ENCODE results near the gene NCR3LG1. TPM values are rescaled to one million over a fixed set of nuclear protein-coding genes. Genes with fewer than 3 reads are reported as not detected.

The NCR3LG1 gene
- total and polyA plus RNA-seq, 2 of the 4 experiments (the other 2 are of a cell fraction): 1.7 to 4.1 TPM

DNA sequence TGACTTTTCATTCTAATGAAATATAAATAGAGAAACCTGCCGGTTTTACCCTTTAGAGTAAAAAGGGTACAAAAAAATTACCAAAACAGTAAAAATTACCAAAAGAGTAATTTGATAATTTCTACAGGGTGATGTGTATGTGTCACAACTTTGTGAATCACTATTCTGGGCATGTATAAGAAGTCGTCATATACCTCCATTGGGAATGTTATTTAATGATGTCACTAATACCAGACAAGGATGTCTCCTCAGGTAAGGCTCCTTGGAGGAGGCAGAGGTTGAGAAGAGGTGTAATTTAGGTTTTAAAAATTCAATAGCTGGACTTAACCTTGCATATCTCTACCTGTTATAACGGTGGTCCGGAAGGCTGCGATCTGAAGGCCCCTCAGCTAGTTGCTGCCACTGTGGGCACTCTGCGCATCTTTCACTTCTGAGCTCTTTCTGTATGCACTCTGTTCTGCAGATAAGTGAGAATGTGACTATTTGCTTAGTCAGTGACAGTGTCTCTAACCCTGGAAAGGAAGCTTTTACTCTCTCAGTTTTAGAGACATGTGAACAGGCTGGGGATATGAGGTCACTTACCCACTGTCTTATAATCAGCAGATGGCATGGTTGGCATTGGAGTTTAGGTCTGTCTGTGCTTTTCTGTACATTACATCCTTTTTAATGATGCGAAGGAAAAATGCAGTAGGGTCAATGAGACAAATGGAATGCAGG is 987 bp upstream of the NCR3LG1 start:
- TF ChIP-seq RAD21 (IDR thresholded peaks at IDR 0.05; ENCODE audit: low read length): no peak
- TF ChIP-seq RFX5 (IDR thresholded peaks at IDR 0.05; ENCODE audit: low read depth, low read length): no peak
- TF ChIP-seq CEBPB (IDR thresholded peaks at IDR 0.05; ENCODE audit: low read depth, low read length): no peak
- no peak for TF ChIP-seq MAZ (IDR thresholded peaks at IDR 0.05; ENCODE audit: borderline replicate concordance, low read depth, low read length)
- TF ChIP-seq BHLHE40 (IDR thresholded peaks at IDR 0.05; ENCODE audit: low read depth, low read length): no peak
- TF ChIP-seq FOS (IDR thresholded peaks at IDR 0.05; ENCODE audit: low read depth, low read length): no peak
- TF ChIP-seq MAFK (IDR thresholded peaks at IDR 0.05; ENCODE audit: low read depth, low read length): no peak
- TF ChIP-seq POLR2A (IDR thresholded peaks at IDR 0.05; ENCODE audit: low read depth, low read length): no peak
- TF ChIP-seq, protein P1, sequence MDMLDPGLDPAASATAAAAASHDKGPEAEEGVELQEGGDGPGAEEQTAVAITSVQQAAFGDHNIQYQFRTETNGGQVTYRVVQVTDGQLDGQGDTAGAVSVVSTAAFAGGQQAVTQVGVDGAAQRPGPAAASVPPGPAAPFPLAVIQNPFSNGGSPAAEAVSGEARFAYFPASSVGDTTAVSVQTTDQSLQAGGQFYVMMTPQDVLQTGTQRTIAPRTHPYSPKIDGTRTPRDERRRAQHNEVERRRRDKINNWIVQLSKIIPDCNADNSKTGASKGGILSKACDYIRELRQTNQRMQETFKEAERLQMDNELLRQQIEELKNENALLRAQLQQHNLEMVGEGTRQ (IDR thresholded peaks at IDR 0.05; ENCODE audit: low read depth, low read length): no peak
- TF ChIP-seq MXI1 (IDR thresholded peaks at IDR 0.05; ENCODE audit: borderline replicate concordance, low read depth, low read length): no peak
- peaks cover 0 to 4% of the 10 kb centered on the region in 2 experiments; a peak in 1 of 4 replicates for H3K79me1 ChIP-seq (ENCODE audit: low read depth in 1 of 2, low read length in 2 of 2)
- H3K23ac ChIP-seq (ENCODE audit: low read depth, low read length): no peak overlapping the region
- H3K9me3 ChIP-seq (ENCODE audit: control insufficient read depth, insufficient read depth, low read length): no peaks in the 10 kb centered on the region
- no peak overlapping the region for H3K18ac ChIP-seq (ENCODE audit: low read depth, low read length)
- no peak overlapping the region for H4K5ac ChIP-seq (ENCODE audit: low read depth, low read length)
- ChIA-PET CTCF (no interaction called here), POLR2A (ENCODE audit: unreplicated experiment) (no interaction called here)
- no peak overlapping the region for H3K27ac ChIP-seq (ENCODE audit: insufficient read depth, low read length)
- no peak overlapping the region for H3K56ac ChIP-seq (ENCODE audit: extremely low read depth, insufficient read depth, low read length)
- H2AFZ ChIP-seq (replicated peaks; ENCODE audit: low read length, poor library complexity): no peak overlapping the region
- ATAC-seq (ENCODE audit: low read depth) (no peak), DNase-seq (no peak)
- no TSS peak for BruUV-seq (replicated peaks)
- no peak overlapping the region for H4K8ac ChIP-seq (ENCODE audit: low read depth in 2 of 2, low read length in 2 of 2)
- no peak overlapping the region for H4K91ac ChIP-seq (ENCODE audit: insufficient read depth, low read depth, low read length)
- no CpG with 5 or more reads among the region's 7 CpGs for WGBS, 2 experiments (ENCODE audit: extremely low coverage in 2 of 2, insufficient read length in 1 of 2)
- H3K27me3 ChIP-seq (ENCODE audit: control insufficient read depth, insufficient read depth, low read length): no peaks in the 10 kb centered on the region
- H2BK20ac ChIP-seq (ENCODE audit: low read depth, low read length): no peak overlapping the region
- H3K4me2 ChIP-seq (ENCODE audit: low read depth, low read length): no peak overlapping the region
- intact Hi-C loops (cut with micrococcal nuclease) (loop anchor here (2.0 to 5.0 kb wide), 2 partner anchors 36 to 73 kb away; partner anchors contain the start of gene NUCB2), in situ Hi-C loops (cut with MboI; ENCODE audit: low sequenced_read_pairs) (no loop called here), dilution Hi-C loops (cut with HindIII; ENCODE audit: low sequenced_read_pairs, unreplicated experiment) (no loop called here)
- no peak overlapping the region for H2AK9ac ChIP-seq (replicated peaks; ENCODE audit: low read depth, low read length, poor library complexity)
- no peak overlapping the region for H3K4ac ChIP-seq (ENCODE audit: low read depth, low read length)
- H3K9me1 ChIP-seq (ENCODE audit: insufficient read depth, low read length): no peaks in the 10 kb centered on the region
- no peak overlapping the region for H3K9ac ChIP-seq (ENCODE audit: low read depth, low read length)
- no peak overlapping the region for H3K4me3 ChIP-seq (ENCODE audit: insufficient read depth, low read depth, low read length)
- H3K4me1 ChIP-seq (ENCODE audit: control insufficient read depth, insufficient read depth, low read length): peaks cover 2% of the 10 kb centered on the region
- no peaks in the 10 kb centered on the region for H4K20me1 ChIP-seq (ENCODE audit: insufficient read depth, low read length)
- no peak overlapping the region for H2BK15ac ChIP-seq (ENCODE audit: low read depth, low read length)
- H3K36me3 ChIP-seq (ENCODE audit: control insufficient read depth, insufficient read depth, low read length): no peaks in the 10 kb centered on the region
- H2AK5ac ChIP-seq (ENCODE audit: low read depth, low read length): no peak overlapping the region
- no peak overlapping the region for H3K14ac ChIP-seq (replicated peaks; ENCODE audit: low read depth, low read length)
- no peak overlapping the region for H2BK5ac ChIP-seq (ENCODE audit: low read depth, low read length, poor library complexity, severe bottlenecking)
- no peak overlapping the region for H2BK120ac ChIP-seq (ENCODE audit: low read depth, low read length)
